SU-DHL-6 (cell line): ENCODE data around the gene ANTXRL.

Experiments
- H2AFZ ChIP-seq: fragments of 200-600 bp; sonication (generic); 2 replicates; pipeline ENCODE4 v1.6.1; 2014; ENCODE audit warnings: low read depth, mild to moderate bottlenecking, moderate library complexity, mixed read lengths, antibody characterized with exemption, low read length; ENCODE audit not compliant: severe bottlenecking
- H3F3A ChIP-seq: fragments of 200-600 bp; shearing (Covaris generic); 2 replicates; pipeline ENCODE4 v1.6.0; 2016; ENCODE audit warnings: antibody characterized with exemption, mild to moderate bottlenecking; ENCODE audit not compliant: insufficient read depth
- H3K27ac ChIP-seq: fragments of 200-600 bp; sonication (generic); 2 replicates; pipeline ENCODE4 v1.5.1; 2016; ENCODE audit warnings: low read depth, mild to moderate bottlenecking, low read length, moderate library complexity, mixed read lengths
- H3K27me3 ChIP-seq: fragments of 200-600 bp; sonication (generic), shearing (Covaris generic); 2 replicates; pipeline ENCODE4 v1.6.0; 2014; ENCODE audit warnings: mild to moderate bottlenecking, low read length
- H3K36me3 ChIP-seq: fragments of 200-600 bp; sonication (generic); 2 replicates; pipeline ENCODE4 v1.6.1; 2014; ENCODE audit warnings: mild to moderate bottlenecking, low read length, mixed read lengths
- H3K4me2 ChIP-seq: fragments of 300-600, 200-600 bp; shearing (Covaris generic), sonication (generic); 2 replicates; pipeline ENCODE4 v1.6.0; 2014; ENCODE audit warnings: low read length, low read depth, mild to moderate bottlenecking; ENCODE audit not compliant: poor library complexity, severe bottlenecking
- H3K4me3 ChIP-seq: fragments of 200-600 bp; sonication (generic); 2 replicates; pipeline ENCODE4 v1.5.1; 2014; ENCODE audit warnings: antibody characterized with exemption, low read length, mild to moderate bottlenecking, mixed read lengths; ENCODE audit not compliant: insufficient read depth, poor library complexity, severe bottlenecking
- H3K79me2 ChIP-seq: fragments of 200-600 bp; sonication (generic); 2 replicates; pipeline ENCODE4 v1.6.1; 2014; ENCODE audit warnings: mild to moderate bottlenecking, low read length, moderate library complexity; ENCODE audit not compliant: insufficient read depth
- H3K9ac ChIP-seq: fragments of 200-600 bp; sonication (generic); 2 replicates; pipeline ENCODE4 v1.7.0; 2014; ENCODE audit warnings: mild to moderate bottlenecking, low read length
- H3K9me2 ChIP-seq: fragments of 200-600 bp; sonication (generic); replicated peaks from 2 replicates; pipeline ENCODE4 v1.6.1; 2014; ENCODE audit warnings: low read length; ENCODE audit not compliant: insufficient read depth
- H3K9me3 ChIP-seq: fragments of 200-600 bp; sonication (generic); 2 replicates; pipeline ENCODE4 v1.6.1; 2014; ENCODE audit warnings: low read length, mixed read lengths; ENCODE audit not compliant: insufficient read depth
- H4K20me1 ChIP-seq: fragments of 200-600 bp; sonication (generic); 2 replicates; pipeline ENCODE4 v1.6.1; 2014; ENCODE audit warnings: low read depth, mild to moderate bottlenecking, antibody characterized with exemption, low read length, moderate library complexity, mixed read lengths
- EZH2phosphoT487 ChIP-seq: fragments of 200-600 bp; sonication (generic), shearing (Covaris generic); conservative IDR thresholded peaks from 2 replicates; pipeline ENCODE4 v1.6.1; 2018; ENCODE audit warnings: mild to moderate bottlenecking, antibody characterized with exemption, low read length, moderate library complexity, mixed read lengths
- TF ChIP-seq, protein P1 (sequence below): fragments of 200-600 bp; sonication (generic); IDR thresholded peaks from one replicate; pipeline ENCODE4 v1.5.1; 2017; ENCODE audit warnings: antibody characterized with exemption, mild to moderate bottlenecking, low read length, moderate library complexity; ENCODE audit not compliant: insufficient read depth, poor library complexity, severe bottlenecking

Gene ANTXRL

DNA sequence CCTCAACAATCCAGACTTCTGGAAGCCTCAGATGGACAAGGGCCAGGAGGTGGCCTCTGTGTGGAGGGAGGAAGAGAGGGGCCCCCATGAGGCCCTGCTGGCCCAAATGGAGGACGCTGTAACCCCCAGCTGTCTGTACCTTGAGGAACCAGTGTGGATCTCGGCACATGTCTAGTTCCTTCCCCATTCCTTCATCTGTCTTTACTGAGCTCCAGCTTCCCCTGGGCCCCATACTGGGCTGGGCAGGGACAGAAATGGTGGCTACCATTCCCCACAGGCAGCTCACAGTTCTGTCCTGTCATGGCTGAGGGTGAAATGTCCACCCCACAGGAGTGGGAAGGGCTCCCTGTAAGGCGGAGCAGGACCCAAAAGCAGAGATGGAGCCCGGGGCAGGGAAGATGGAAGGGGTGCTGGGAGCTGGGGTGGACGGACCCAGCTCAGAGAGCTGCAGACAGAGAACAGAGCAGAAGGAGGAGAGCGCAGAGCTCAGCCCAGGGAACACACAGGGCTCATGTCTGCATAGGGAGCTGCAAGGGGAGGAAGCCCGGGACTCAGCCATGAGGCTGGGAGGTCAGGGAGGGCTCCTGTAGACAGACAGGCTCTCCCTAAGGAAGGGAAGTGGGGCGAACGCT lies 22.8 kb downstream of the ANTXRL start:
- Histone ChIP-seq H3K4me3 (no peak overlapping the region), H3K27me3 (no peaks in the 10 kb centered on the region), H3K27ac (no peak overlapping the region), H4K20me1 (no peaks in the 10 kb centered on the region), H2AFZ (no peak overlapping the region), H3K9me2 (no peaks in the 10 kb centered on the region), H3F3A (no peaks in the 10 kb centered on the region), H3K4me2 (no peak overlapping the region), H3K36me3 (no peaks in the 10 kb centered on the region), H3K9ac (no peak overlapping the region), H3K79me2 (no peaks in the 10 kb centered on the region), H3K9me3 (no peaks in the 10 kb centered on the region)
- TF ChIP-seq, protein P1, sequence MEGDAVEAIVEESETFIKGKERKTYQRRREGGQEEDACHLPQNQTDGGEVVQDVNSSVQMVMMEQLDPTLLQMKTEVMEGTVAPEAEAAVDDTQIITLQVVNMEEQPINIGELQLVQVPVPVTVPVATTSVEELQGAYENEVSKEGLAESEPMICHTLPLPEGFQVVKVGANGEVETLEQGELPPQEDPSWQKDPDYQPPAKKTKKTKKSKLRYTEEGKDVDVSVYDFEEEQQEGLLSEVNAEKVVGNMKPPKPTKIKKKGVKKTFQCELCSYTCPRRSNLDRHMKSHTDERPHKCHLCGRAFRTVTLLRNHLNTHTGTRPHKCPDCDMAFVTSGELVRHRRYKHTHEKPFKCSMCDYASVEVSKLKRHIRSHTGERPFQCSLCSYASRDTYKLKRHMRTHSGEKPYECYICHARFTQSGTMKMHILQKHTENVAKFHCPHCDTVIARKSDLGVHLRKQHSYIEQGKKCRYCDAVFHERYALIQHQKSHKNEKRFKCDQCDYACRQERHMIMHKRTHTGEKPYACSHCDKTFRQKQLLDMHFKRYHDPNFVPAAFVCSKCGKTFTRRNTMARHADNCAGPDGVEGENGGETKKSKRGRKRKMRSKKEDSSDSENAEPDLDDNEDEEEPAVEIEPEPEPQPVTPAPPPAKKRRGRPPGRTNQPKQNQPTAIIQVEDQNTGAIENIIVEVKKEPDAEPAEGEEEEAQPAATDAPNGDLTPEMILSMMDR, result no peak
- TF ChIP-seq EZH2phosphoT487, result no peak

DNA sequence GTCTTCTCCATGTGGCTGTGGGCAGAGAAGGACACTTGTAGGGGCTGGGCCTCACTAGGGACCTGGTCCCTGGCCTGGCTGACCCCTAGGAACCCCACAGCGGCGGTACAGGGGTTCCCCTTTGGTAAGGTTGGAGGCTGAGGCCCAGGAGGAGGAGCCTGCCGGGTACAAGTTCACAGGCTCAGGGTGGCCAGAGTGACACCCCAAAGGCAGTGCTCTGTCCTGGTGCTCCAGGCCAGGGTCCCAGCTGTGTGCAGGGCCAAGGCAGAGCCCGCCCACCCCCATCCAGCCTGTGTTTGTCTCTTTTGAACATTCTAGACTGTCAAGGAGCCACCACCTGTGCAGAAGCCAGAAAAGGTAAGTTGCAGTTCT lies 23.3 kb downstream of the ANTXRL start:
- no peaks in the 10 kb centered on the region for H3K9me2 ChIP-seq
- no peak overlapping the region for H3K27ac ChIP-seq
- H4K20me1 ChIP-seq, result no peaks in the 10 kb centered on the region
- no peak overlapping the region for H2AFZ ChIP-seq
- no peaks in the 10 kb centered on the region for H3K27me3 ChIP-seq
- no peak overlapping the region for H3K4me2 ChIP-seq
- H3K79me2 ChIP-seq, result no peaks in the 10 kb centered on the region
- TF ChIP-seq, protein P1, result no peak
- TF ChIP-seq EZH2phosphoT487, result no peak
- H3K9me3 ChIP-seq, result no peaks in the 10 kb centered on the region
- no peaks in the 10 kb centered on the region for H3K36me3 ChIP-seq
- no peak overlapping the region for H3K9ac ChIP-seq
- no peak overlapping the region for H3K4me3 ChIP-seq
- no peaks in the 10 kb centered on the region for H3F3A ChIP-seq

DNA sequence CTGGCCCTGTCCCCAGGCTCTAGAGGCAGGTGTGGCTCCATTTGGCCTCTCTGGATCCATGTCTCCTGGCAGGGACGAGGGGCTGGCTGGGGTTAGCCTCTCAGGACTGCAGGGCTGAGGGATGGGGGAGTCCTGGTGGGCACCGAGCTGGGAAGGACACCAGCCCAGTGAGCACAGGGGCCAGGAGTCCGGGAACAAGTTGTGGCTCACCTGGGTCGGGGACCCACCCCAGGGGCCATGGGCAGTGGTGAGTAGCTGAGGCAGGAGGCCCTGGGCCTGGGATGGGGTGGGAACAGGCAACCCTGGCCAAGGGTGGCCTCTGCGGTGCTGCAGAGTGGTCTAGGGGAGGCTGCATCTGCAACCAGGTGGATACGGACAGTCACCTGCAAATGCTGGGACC lies 24.1 kb downstream of the ANTXRL start:
- Histone ChIP-seq H3K79me2 (no peaks in the 10 kb centered on the region), H3F3A (no peaks in the 10 kb centered on the region), H3K4me2 (no peak overlapping the region), H3K9ac (no peak overlapping the region), H3K27ac (no peak overlapping the region), H3K4me3 (no peak overlapping the region), H3K9me2 (no peaks in the 10 kb centered on the region), H2AFZ (no peak overlapping the region), H3K27me3 (no peaks in the 10 kb centered on the region), H3K9me3 (no peaks in the 10 kb centered on the region), H4K20me1 (no peaks in the 10 kb centered on the region), H3K36me3 (no peaks in the 10 kb centered on the region)
- no peak for TF ChIP-seq EZH2phosphoT487
- TF ChIP-seq, protein P1, result no peak
